HCT116 (cell line): ENCODE data around the gene PELO. TPM values are rescaled to one million over a fixed set of nuclear protein-coding genes. Genes with fewer than 3 reads are reported as not detected.

Source experiments
- ATAC-seq: fragments of 200-7000 bp; cut with Tn5 transposase; 2 replicates; pipeline ENCODE4 v1.9.1; 2020; ENCODE audit warnings: mild to moderate bottlenecking, moderate library complexity
- BruUV-seq: library from RNA; stranded (reverse); fragments of 400-500 nt; replicated peaks from 2 replicates; lab custom pipeline; 2021; lab: Mats Ljungman, UMichigan
- CTCF ChIA-PET: fragments of 300-600 bp; sonication (Branson Sonifier 250); formaldehyde crosslinking; loops from one replicate; lab custom pipeline; 2021; ENCODE audit warnings: antibody characterized with exemption; lab: Charles Lee
- POLR2A ChIA-PET: fragments of 300-600, 350-600 bp; sonication (Branson Sonifier 250); formaldehyde crosslinking; loops from one replicate; lab custom pipeline; 2021; ENCODE audit warnings: antibody characterized with exemption; lab: Charles Lee
- RAD21 ChIA-PET, 2 experiments: fragments of 300-600 bp; sonication (Branson Sonifier 250); formaldehyde crosslinking; loops; one replicate each; lab custom pipeline; 2023; ENCODE audit warnings: low total read pairs in 2 of 2; ENCODE audit not compliant: uncharacterized antibody in 2 of 2, unreplicated experiment in 2 of 2, low non-redundant PET in 1 of 2; lab: Charles Lee
- DNase-seq: peaks from one replicate; pipeline ENCODE4 v3.0.0-alpha.2; 2010; ENCODE audit warnings: low read depth, low spot score
- H2AFZ ChIP-seq: fragments of 200-600 bp; shearing (Covaris generic), sonication (generic); 2 replicates; pipeline ENCODE4 v1.6.1; 2017; ENCODE audit warnings: low read depth, mixed run types, mixed read lengths, antibody characterized with exemption, low read length; ENCODE audit not compliant: poor library complexity, severe bottlenecking
- H3K27ac ChIP-seq: 2 replicates; pipeline ENCODE4 v1.5.1; 2012; ENCODE audit warnings: low read depth, low read length
- H3K27me3 ChIP-seq: fragments of 200-600 bp; sonication (generic); 2 replicates; pipeline ENCODE4 v1.6.1; 2016; ENCODE audit warnings: mixed run types, low read length, mixed read lengths; ENCODE audit not compliant: insufficient read depth
- H3K36me3 ChIP-seq, 2 experiments: fragments of 200-500 bp in 1 of 2; fragments of 200-600 bp in 1 of 2; sonication (Bioruptor generic) in 1 of 2; sonication (generic) in 1 of 2; 2 replicates each; pipeline versions ENCODE4 v1.5.1 to v1.6.1; 2014 to 2016; ENCODE audit warnings: low read length in 2 of 2, inconsistent platforms in 1 of 2, mixed read lengths in 1 of 2, mixed run types in 1 of 2; ENCODE audit not compliant: insufficient read depth in 2 of 2, control insufficient read depth in 1 of 2
- H3K4me1 ChIP-seq, 2 experiments: fragments of 200-600 bp in 1 of 2; sonication (generic) in 1 of 2; 2 replicates each; pipeline versions ENCODE4 v1.5.1 to v1.6.1; 2012 to 2017; ENCODE audit warnings: low read length in 2 of 2, inconsistent platforms in 1 of 2, mild to moderate bottlenecking in 1 of 2, mixed read lengths in 1 of 2, mixed run types in 1 of 2, moderate library complexity in 1 of 2; ENCODE audit not compliant: insufficient read depth in 2 of 2, control insufficient read depth in 1 of 2
- H3K4me2 ChIP-seq: fragments of 200-600 bp; sonication (generic); 2 replicates; pipeline ENCODE4 v1.6.1; 2017; ENCODE audit warnings: mixed run types, low read length, mixed read lengths
- H3K4me3 ChIP-seq, 2 experiments: fragments of 200-600 bp in 1 of 2; sonication (generic) in 1 of 2; replicated peaks in 1 of 2; 2 replicates each; pipeline ENCODE4 v1.5.1; 2011 to 2016; ENCODE audit warnings: low read length in 2 of 2, control low read depth in 1 of 2, low read depth in 1 of 2, mild to moderate bottlenecking in 1 of 2, mixed read lengths in 1 of 2, mixed run types in 1 of 2
- H3K79me2 ChIP-seq: fragments of 200-600 bp; sonication (generic); 2 replicates; pipeline ENCODE4 v1.6.1; 2017; ENCODE audit warnings: mild to moderate bottlenecking, mixed run types, low read length, moderate library complexity, mixed read lengths; ENCODE audit not compliant: insufficient read depth
- H3K9ac ChIP-seq: fragments of 200-600 bp; sonication (generic); 2 replicates; pipeline ENCODE4 v1.6.1; 2016; ENCODE audit warnings: low read length, mixed read lengths
- H3K9me2 ChIP-seq: fragments of 200-600 bp; sonication (generic), shearing (Covaris generic); 2 replicates; pipeline ENCODE4 v1.6.1; 2017; ENCODE audit warnings: mixed run types, mild to moderate bottlenecking, moderate library complexity; ENCODE audit not compliant: insufficient read depth
- H3K9me3 ChIP-seq, 2 experiments: fragments of 200-500 bp in 1 of 2; fragments of 200-600 bp in 1 of 2; sonication (Bioruptor generic) in 1 of 2; sonication (generic) in 1 of 2; 2 replicates each; pipeline ENCODE4 v1.6.1; 2014 to 2017; ENCODE audit warnings: low read length in 2 of 2, mixed read lengths in 2 of 2, inconsistent platforms in 1 of 2, low read depth in 1 of 2, mild to moderate bottlenecking in 1 of 2, mixed run types in 1 of 2, moderate library complexity in 1 of 2; ENCODE audit not compliant: control insufficient read depth in 1 of 2, insufficient read depth in 1 of 2
- H4K20me1 ChIP-seq: fragments of 200-600 bp; sonication (generic), shearing (Covaris generic); 2 replicates; pipeline ENCODE4 v1.6.1; 2017; ENCODE audit warnings: mixed run types, mild to moderate bottlenecking, moderate library complexity; ENCODE audit not compliant: insufficient read depth
- CEBPB ChIP-seq: IDR thresholded peaks from 2 replicates; pipeline ENCODE4 v1.6.1; 2012; ENCODE audit warnings: low read depth
- CTCF ChIP-seq, 3 experiments: fragments of 200-600 bp in 1 of 3; sonication (generic) in 1 of 3; IDR thresholded peaks in 2 of 3; conservative IDR thresholded peaks in 1 of 3; 2 replicates each; pipeline ENCODE4 v1.5.1; 2012 to 2017; ENCODE audit warnings: low read depth in 2 of 3, low read length in 2 of 3, antibody characterized with exemption in 1 of 3, borderline replicate concordance in 1 of 3, control low read depth in 1 of 3, mild to moderate bottlenecking in 1 of 3, mixed read lengths in 1 of 3, mixed run types in 1 of 3, moderate library complexity in 1 of 3; ENCODE audit not compliant: insufficient read depth in 1 of 3
- ELF1 ChIP-seq: IDR thresholded peaks from 2 replicates; pipeline ENCODE4 v1.6.1; 2012; ENCODE audit warnings: low read depth, borderline replicate concordance
- EZH2phosphoT487 ChIP-seq: fragments of 200-600 bp; IDR thresholded peaks from 2 replicates; pipeline ENCODE4 v1.6.1; 2018; ENCODE audit warnings: antibody characterized with exemption, borderline replicate concordance
- JUND ChIP-seq: IDR thresholded peaks from 2 replicates; pipeline ENCODE4 v1.6.1; 2012
- POLR2A ChIP-seq: IDR thresholded peaks from 2 replicates; pipeline ENCODE4 v1.7.0; 2011; ENCODE audit warnings: borderline replicate concordance; ENCODE audit not compliant: insufficient read depth, insufficient read length; ENCODE audit errors: extremely low read depth
- SIN3A ChIP-seq: IDR thresholded peaks from 2 replicates; pipeline ENCODE4 v1.6.1; 2012; ENCODE audit warnings: low read depth
- SP1 ChIP-seq: IDR thresholded peaks from 2 replicates; pipeline ENCODE4 v1.6.1; 2012; ENCODE audit warnings: low read depth
- SRF ChIP-seq: IDR thresholded peaks from 2 replicates; pipeline ENCODE4 v1.6.1; 2012; ENCODE audit warnings: low read depth
- TCF7L2 ChIP-seq: IDR thresholded peaks from 2 replicates; pipeline ENCODE4 v1.7.0; 2011; ENCODE audit warnings: borderline replicate concordance, inconsistent platforms; ENCODE audit not compliant: insufficient read depth, insufficient read length; ENCODE audit errors: extremely low read depth
- YY1 ChIP-seq: IDR thresholded peaks from 2 replicates; pipeline ENCODE4 v1.6.1; 2011; ENCODE audit warnings: low read length, low read depth, moderate library complexity, mild to moderate bottlenecking; ENCODE audit not compliant: insufficient replicate concordance; ENCODE audit errors: extremely low read depth
- ZFX ChIP-seq: fragments of 450-650 bp; IDR thresholded peaks from 2 replicates; pipeline ENCODE4 v1.6.1; 2017
- ZNF274 ChIP-seq: fragments of 200-500 bp; sonication (Bioruptor generic); IDR thresholded peaks from 2 replicates; pipeline ENCODE4 v1.6.1; 2014; ENCODE audit warnings: mild to moderate bottlenecking, low read depth, low read length, inconsistent platforms
- intact Hi-C: fragments of 100-400 bp; cut with micrococcal nuclease; formaldehyde crosslinking; loops from 2 replicates; pipeline ENCODE4 v1.10.0; 2022
- total RNA-seq: library from RNA; stranded (reverse); gene quantifications from one replicate; pipeline ENCODE4 v1.2.1, GENCODE V29; 2021; ENCODE audit not compliant: unreplicated experiment
- TF ChIP-seq, protein P1 (sequence below): IDR thresholded peaks from 2 replicates; pipeline ENCODE4 v1.6.1; 2012
- TF ChIP-seq, protein P2 (sequence below): IDR thresholded peaks from 2 replicates; pipeline ENCODE4 v1.6.1; 2012
- TF ChIP-seq, protein P3 (sequence below): IDR thresholded peaks from 2 replicates; pipeline ENCODE4 v1.6.1; 2011; ENCODE audit warnings: mild to moderate bottlenecking, low read length, moderate library complexity; ENCODE audit not compliant: insufficient replicate concordance; ENCODE audit errors: extremely low read depth

PELO gene
- total RNA-seq, 1 experiment from 2014 or later: 16.5 TPM

GRCh38 chr5:52830650-52831049 lies 42.9 kb downstream of the PELO start (continued):
- TF ChIP-seq SIN3A (no peak), ELF1 (no peak), ZNF274 (no peak)
- TF ChIP-seq, protein P1, sequence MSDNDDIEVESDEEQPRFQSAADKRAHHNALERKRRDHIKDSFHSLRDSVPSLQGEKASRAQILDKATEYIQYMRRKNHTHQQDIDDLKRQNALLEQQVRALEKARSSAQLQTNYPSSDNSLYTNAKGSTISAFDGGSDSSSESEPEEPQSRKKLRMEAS: no peak

- Histone ChIP-seq H3K9me2 (no peaks in the 10 kb centered on the region), H3K4me3 (no peak overlapping the region), H3K9ac (no peak overlapping the region), H3K27me3 (no peaks in the 10 kb centered on the region), H3K79me2 (no peaks in the 10 kb centered on the region), H3K4me2 (no peak overlapping the region), H3K27ac (no peak overlapping the region), H2AFZ (no peak overlapping the region), H3K36me3 (no peaks in the 10 kb centered on the region), H4K20me1 (no peaks in the 10 kb centered on the region), H3K4me1 (no peaks in the 10 kb centered on the region)
- ChIA-PET CTCF (no interaction called here), RAD21 (no interaction called here), POLR2A (no interaction called here)
- ATAC-seq (no peak), DNase-seq (no peak)
- intact Hi-C loops: no loop called here
- BruUV-seq: no TSS peak
- TF ChIP-seq ZNF274 (no peak), SRF (no peak), ZFX (no peak), YY1 (no peak), SP1 (no peak), TCF7L2 (no peak), POLR2A (no peak), CTCF (IDR thresholded peaks at IDR 0.05 in 2 of 3, conservative IDR thresholded peaks at IDR 0.05 in 1 of 3; ENCODE audit: borderline replicate concordance in 1 of 3, insufficient read depth in 1 of 3, low read depth in 2 of 3, low read length in 2 of 3) (no peak), SIN3A (no peak), JUND (no peak), EZH2phosphoT487 (no peak), CEBPB (no peak)
- TF ChIP-seq, protein P2, sequence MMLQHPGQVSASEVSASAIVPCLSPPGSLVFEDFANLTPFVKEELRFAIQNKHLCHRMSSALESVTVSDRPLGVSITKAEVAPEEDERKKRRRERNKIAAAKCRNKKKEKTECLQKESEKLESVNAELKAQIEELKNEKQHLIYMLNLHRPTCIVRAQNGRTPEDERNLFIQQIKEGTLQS: no peak
- TF ChIP-seq, protein P3, sequence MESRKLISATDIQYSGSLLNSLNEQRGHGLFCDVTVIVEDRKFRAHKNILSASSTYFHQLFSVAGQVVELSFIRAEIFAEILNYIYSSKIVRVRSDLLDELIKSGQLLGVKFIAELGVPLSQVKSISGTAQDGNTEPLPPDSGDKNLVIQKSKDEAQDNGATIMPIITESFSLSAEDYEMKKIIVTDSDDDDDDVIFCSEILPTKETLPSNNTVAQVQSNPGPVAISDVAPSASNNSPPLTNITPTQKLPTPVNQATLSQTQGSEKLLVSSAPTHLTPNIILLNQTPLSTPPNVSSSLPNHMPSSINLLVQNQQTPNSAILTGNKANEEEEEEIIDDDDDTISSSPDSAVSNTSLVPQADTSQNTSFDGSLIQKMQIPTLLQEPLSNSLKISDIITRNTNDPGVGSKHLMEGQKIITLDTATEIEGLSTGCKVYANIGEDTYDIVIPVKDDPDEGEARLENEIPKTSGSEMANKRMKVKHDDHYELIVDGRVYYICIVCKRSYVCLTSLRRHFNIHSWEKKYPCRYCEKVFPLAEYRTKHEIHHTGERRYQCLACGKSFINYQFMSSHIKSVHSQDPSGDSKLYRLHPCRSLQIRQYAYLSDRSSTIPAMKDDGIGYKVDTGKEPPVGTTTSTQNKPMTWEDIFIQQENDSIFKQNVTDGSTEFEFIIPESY: no peak
- TF ChIP-seq, protein P1: no peak
- TF ChIP-seq, all 23 proteins: peak for 0
- no peaks in the 10 kb centered on the region for H3K9me3 ChIP-seq
These were observed 44.2 kb downstream of the PELO start for GRCh38 chr5:52831786-52832511.
